ENCODE results near the gene ANKRD10.

ANKRD10 gene

DNA sequence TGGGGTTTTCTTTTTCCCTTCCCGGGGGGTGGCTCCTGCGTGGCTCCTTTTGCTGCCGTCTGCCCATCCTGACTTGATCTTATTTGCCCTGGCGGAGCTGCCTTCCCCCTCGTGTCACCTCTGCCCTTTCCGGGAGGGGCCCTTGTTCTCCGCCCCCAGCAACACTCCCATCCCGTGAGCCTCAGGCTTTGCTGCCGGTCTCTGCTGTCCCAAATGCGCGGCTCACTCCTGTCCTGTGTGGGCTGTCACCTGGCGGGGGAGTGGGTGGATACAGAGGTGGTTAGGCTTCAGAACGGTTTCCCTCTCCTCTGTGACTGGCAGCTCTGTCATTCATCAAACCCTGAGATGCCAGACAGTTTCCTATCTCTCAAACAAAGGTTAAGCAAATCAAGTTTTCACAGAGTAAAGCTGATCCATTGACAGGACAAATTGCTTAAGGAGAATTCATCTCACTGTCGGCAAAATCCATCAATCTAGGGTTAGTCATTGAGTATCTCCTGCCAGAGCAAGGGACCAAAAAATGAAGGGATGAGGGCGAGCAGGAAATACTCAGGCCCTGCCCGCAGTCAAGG is 84.0 kb downstream of the ANKRD10 start:
- no peak for DNase-seq (ENCODE audit: low spot score)

DNA sequence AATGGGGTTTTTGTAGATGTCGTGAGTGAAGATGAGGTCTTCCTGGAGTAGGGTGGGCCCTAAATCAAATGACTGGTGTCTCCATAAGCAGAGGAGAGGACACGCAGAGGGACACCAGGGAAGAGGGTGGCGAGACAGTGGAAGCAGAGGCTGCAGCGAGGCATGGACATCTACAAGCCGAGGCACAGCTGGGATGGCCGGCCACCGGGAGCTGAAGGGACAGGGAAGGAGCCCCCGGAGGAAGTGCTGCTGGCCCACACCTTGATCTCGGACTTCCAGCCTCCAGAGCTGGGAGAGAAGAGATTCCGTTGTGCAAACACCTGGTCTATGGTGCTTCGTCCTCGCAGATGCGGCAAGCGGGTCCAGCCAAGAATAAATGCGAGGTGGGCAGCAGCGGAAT is 84.5 kb downstream of the ANKRD10 start:
- no peak for DNase-seq (ENCODE audit: low spot score)

DNA sequence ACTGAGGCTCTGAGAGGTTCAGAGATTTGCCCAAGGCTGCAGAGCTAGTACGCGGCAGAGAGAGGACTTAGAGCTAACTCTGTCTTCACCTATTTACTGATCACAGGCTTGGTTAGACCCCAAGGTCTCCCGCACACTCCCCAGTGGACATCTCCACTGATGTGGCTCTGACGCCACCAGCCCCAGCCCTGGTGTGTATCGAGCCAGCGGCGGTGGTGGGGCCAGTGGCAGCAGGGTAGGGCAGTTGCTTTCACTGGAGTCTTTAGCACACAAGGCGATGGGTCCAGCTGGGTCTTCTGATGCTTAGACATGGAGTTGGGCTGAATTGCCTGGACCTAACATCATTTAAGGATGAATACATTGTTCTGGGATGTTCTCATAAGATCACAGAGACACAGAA is 85.4 kb downstream of the ANKRD10 start:
- DNase-seq (ENCODE audit: low spot score), result no peak

DNA sequence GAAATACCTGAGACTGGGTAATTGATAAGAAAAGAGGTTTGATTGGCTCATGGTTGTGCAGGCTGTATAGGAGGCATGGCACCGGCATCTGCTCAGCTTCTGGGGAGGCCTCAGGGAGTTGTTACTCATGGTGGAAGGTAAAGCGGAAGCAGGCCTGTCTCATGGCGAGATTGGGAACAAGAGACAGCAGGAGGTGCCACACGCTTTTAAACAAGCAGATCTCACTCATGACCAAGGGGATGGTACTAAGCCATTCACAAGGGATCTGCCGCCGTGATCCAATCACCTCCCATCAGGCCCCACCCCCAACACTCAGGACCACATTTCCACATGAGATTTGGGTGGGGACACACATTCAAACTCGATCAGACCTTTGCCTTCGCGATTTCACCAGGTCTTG is 86.2 kb downstream of the ANKRD10 start:
- DNase-seq (ENCODE audit: low spot score), result no peak
